ENCODE measurements around the gene HIVEP2.

DNA sequence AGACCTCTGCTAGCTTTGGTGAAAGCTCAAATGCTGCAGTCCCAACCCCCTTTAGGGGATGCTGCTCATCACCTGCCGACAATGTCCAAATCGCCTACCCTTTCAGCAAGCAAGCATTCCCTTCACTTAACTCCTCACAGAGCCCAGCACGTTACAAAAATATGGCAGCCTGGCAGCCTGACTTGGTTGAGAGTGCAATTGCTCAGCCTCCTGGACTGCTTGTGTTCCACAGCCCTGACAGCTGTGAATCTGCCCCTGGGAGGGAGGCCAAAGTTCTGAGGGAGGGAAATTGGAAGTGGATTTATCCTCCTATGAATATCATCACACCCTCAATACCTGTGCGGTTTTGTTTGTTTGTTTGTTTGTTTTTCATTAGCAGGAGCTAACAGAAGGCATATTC lies 231.0 kb downstream of the HIVEP2 start:
- TF ChIP-seq RFX5 (IDR thresholded peaks at IDR 0.05; ENCODE audit: low read depth, low read length) (no peak), SMC3 (IDR thresholded peaks at IDR 0.05; ENCODE audit: low read depth, low read length) (no peak), POLR2A (IDR thresholded peaks at IDR 0.05; ENCODE audit: low read depth, low read length) (no peak), CHD1 (IDR thresholded peaks at IDR 0.05; ENCODE audit: low read depth, low read length) (no peak), RAD21 (IDR thresholded peaks at IDR 0.05; ENCODE audit: low read length) (no peak)
- TF ChIP-seq, protein P1, sequence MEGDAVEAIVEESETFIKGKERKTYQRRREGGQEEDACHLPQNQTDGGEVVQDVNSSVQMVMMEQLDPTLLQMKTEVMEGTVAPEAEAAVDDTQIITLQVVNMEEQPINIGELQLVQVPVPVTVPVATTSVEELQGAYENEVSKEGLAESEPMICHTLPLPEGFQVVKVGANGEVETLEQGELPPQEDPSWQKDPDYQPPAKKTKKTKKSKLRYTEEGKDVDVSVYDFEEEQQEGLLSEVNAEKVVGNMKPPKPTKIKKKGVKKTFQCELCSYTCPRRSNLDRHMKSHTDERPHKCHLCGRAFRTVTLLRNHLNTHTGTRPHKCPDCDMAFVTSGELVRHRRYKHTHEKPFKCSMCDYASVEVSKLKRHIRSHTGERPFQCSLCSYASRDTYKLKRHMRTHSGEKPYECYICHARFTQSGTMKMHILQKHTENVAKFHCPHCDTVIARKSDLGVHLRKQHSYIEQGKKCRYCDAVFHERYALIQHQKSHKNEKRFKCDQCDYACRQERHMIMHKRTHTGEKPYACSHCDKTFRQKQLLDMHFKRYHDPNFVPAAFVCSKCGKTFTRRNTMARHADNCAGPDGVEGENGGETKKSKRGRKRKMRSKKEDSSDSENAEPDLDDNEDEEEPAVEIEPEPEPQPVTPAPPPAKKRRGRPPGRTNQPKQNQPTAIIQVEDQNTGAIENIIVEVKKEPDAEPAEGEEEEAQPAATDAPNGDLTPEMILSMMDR (conservative IDR thresholded peaks at IDR 0.05; ENCODE audit: low read depth, low read length), result no peak
